ENCODE results near the gene ABHD8.

Gene ABHD8

DNA sequence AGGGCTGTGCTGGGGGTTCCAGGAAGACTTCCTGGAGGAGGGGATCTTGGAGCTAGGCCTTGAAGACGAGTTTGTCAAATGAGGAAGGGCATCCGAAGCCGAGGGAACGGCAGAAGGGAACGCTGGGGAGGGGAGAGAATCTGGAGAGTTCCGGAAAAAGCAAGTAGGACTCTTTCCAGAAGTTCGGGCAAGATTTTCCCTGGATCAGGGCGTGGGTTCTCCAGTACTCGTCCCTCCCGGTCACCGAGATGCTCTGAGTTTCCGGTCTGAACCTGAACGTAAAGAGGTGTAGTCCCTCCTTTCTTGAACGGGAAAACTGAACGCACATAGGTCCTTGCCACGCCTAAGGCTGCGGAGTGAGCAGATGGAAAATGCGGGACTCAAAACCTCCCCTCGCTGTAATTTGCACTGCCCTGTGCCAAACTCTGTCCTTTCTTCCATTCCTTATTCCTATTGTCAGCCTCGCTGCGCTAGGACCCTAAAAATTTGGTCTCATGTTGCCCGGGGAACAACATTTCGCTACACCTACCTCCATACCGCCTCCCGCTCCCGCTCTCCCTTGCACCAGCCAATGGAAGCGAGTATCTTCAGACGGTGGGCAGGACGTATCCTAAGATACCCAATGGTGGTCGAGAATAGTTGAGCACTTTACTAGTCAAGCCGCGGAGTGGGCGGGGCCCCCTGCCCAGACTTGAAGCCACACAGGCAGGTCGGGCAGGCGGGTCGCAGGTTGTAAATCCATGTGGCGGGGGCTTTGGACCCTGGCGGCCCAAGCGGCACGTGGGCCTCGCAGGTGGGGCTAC, 33.8 kb upstream of the ABHD8 start, which contains the start of gene GTPBP3:
GTPBP3 (plus strand) TSS at position 682 of the 803 bp plus-strand sequence; CDS start at position 741, 59 bp downstream.
- no peak for TF ChIP-seq FOXP2 (optimal IDR thresholded peaks at IDR 0.05; ENCODE audit: borderline replicate concordance, extremely low read depth, extremely low read length, insufficient read depth)
- TF ChIP-seq, protein P1, sequence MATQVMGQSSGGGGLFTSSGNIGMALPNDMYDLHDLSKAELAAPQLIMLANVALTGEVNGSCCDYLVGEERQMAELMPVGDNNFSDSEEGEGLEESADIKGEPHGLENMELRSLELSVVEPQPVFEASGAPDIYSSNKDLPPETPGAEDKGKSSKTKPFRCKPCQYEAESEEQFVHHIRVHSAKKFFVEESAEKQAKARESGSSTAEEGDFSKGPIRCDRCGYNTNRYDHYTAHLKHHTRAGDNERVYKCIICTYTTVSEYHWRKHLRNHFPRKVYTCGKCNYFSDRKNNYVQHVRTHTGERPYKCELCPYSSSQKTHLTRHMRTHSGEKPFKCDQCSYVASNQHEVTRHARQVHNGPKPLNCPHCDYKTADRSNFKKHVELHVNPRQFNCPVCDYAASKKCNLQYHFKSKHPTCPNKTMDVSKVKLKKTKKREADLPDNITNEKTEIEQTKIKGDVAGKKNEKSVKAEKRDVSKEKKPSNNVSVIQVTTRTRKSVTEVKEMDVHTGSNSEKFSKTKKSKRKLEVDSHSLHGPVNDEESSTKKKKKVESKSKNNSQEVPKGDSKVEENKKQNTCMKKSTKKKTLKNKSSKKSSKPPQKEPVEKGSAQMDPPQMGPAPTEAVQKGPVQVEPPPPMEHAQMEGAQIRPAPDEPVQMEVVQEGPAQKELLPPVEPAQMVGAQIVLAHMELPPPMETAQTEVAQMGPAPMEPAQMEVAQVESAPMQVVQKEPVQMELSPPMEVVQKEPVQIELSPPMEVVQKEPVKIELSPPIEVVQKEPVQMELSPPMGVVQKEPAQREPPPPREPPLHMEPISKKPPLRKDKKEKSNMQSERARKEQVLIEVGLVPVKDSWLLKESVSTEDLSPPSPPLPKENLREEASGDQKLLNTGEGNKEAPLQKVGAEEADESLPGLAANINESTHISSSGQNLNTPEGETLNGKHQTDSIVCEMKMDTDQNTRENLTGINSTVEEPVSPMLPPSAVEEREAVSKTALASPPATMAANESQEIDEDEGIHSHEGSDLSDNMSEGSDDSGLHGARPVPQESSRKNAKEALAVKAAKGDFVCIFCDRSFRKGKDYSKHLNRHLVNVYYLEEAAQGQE (IDR thresholded peaks at IDR 0.05; ENCODE audit: insufficient read depth in 1 of 2, low read depth in 2 of 2, low read length in 2 of 2) = no peak
- peak; percentile 79 for TF ChIP-seq POLR2AphosphoS5 (IDR thresholded peaks at IDR 0.05; ENCODE audit: low read depth, low read length)
- no peak for TF ChIP-seq SIN3A (IDR thresholded peaks at IDR 0.05; ENCODE audit: borderline replicate concordance, insufficient read depth, low read length)
- peak; percentile 87; the same call in 1 of the 2 replicates for TF ChIP-seq TAF1 (IDR thresholded peaks at IDR 0.05; ENCODE audit: borderline replicate concordance, insufficient read depth, low read length)

DNA sequence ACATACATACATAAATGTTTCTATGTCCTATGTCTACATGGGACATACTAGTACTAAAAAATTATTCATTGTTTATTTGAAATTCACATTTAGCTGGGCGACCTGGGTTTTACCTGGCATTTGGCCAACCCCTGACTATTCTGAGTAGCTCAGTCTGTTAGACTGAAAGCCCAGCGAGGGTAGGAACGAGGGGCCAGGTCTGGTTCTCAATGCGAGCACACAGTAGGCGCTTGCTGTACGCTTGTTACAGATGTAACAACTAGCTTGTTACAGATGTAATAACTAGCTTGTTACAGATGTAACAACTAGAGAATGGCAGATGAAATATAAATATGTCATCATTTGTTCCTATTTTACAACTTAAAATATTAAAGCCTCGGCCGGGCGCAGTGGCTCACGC, 32.4 kb upstream of the ABHD8 start:
- no peak for TF ChIP-seq TAF1 (IDR thresholded peaks at IDR 0.05; ENCODE audit: borderline replicate concordance, insufficient read depth, low read length)
- TF ChIP-seq SIN3A (IDR thresholded peaks at IDR 0.05; ENCODE audit: borderline replicate concordance, insufficient read depth, low read length) = no peak
- TF ChIP-seq, protein P1 (IDR thresholded peaks at IDR 0.05; ENCODE audit: insufficient read depth in 1 of 2, low read depth in 2 of 2, low read length in 2 of 2) = no peak
- no peak for TF ChIP-seq FOXP2 (optimal IDR thresholded peaks at IDR 0.05; ENCODE audit: borderline replicate concordance, extremely low read depth, extremely low read length, insufficient read depth)

DNA sequence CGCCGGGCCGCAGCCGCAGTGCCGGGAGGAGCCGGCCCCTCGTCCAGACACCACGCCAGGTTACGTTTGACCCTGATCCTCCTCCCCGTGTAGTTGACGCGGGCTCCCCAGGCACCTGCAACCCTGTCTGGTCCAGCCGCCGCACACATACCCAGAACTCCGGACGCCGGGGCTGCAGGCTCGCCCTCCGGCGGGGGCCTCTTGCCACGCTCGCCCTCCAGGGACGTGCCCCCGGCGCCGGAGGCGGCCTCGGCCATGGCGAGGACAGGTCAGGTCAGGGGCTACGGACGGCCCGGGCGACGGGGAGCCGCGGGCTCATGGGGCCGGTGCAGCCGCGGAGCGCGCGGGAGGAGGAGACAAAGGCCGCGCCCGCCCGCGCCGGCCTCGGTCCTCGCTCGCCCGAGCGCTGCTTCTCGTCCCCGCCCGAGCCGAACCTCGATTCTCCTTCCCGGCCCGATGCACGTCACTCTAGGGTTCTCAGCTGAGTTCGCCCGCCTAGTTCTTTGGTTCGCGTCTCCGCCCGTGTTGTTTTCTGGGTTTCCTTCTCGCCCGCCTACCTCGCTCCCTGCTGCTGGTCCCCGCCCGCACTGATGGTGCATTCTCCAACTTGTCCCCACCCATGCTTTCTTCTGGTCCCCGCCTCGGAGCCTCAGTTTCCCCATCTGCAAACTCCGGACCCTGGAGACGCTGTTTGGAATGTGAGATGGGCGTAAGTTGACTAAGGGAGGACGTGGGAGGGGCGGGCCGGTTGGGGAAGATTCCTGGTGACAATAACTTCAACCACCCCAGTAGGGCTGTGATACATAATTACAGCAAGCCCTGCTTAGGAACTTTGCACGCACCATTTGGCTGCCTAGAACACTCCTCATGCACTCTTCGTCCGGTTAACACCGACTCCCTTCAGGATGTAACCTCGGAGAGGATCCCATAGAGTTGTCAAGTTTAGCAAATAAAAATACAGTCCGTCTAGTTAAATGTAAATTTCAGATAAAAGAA, 31.5 kb upstream of the ABHD8 start, which contains the start of gene ANO8:
ANO8 (minus strand) TSS at position 442 of the 996 bp plus-strand sequence; CDS start at position 257, 185 bp downstream.
- TF ChIP-seq POLR2AphosphoS5 (IDR thresholded peaks at IDR 0.05; ENCODE audit: low read depth, low read length) = no peak
- peak; percentile 87; the same call in 1 of the 2 replicates for TF ChIP-seq SIN3A (IDR thresholded peaks at IDR 0.05; ENCODE audit: borderline replicate concordance, insufficient read depth, low read length)
- peak; percentile 91 for TF ChIP-seq FOXP2 (optimal IDR thresholded peaks at IDR 0.05; ENCODE audit: borderline replicate concordance, extremely low read depth, extremely low read length, insufficient read depth)
- TF ChIP-seq, protein P1 (IDR thresholded peaks at IDR 0.05; ENCODE audit: insufficient read depth in 1 of 2, low read depth in 2 of 2, low read length in 2 of 2) = peak in 1 of 2 experiments; percentile 59; a peak in 1 of 4 replicates
- TF ChIP-seq TAF1 (IDR thresholded peaks at IDR 0.05; ENCODE audit: borderline replicate concordance, insufficient read depth, low read length) = no peak

- no peak for TF ChIP-seq POLR2AphosphoS5 (IDR thresholded peaks at IDR 0.05; ENCODE audit: low read depth, low read length)
Measured at GRCh38 chr19:17333611-17334413, 30.6 kb upstream of the ABHD8 start.
